ENCODE data around the gene LMBRD1. TPM values are rescaled to one million over a fixed set of nuclear protein-coding genes. Genes with fewer than 3 reads are reported as not detected.

LMBRD1 gene
- total RNA-seq = 10 to 100 TPM; 35.5 to 89.8 (median 70.7) TPM

DNA sequence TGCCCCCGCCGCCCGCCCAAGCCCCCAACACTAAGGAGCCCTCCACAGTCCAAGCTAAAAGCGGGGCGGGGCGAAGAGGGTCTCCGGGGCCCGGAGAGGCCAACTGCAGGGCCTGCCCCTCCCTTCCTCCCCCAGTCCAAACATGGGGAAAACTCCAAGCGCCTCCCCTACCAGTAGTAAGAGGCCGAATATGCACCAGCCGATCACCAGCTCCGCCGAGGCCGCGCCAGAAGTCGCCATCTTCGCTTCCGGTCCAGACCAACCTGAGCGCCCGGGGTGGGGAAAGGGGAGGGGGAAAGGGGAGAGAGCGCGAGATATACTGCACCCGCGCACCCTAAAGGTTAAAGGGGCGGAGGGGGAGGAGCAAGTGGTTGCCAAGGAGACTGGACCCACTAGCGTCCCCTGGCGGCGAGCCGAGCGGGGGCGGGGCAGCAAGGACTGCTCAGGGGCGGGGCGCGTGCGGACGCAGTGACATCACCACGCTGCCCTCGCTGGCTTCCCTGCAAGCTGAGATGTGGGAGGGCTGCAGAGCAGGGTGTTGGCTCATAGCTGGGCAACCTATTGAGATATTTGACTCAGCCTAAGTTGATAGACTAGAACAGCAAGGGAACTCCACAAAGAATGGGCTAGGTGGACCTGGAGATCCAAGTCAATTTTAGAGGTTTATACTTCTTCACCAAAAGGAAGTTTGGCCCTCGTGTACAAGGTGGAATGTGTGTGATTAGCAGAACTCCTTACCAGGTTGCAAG, at the start of gene LMBRD1:
TSS of gene LMBRD1 (minus strand) at position 369 of the 749 bp plus-strand sequence. CDS start at position 240, 129 bp downstream.
- peak; percentile 99 for DNase-seq
- TF ChIP-seq CTCF (IDR thresholded peaks at IDR 0.05) (peak; percentile 81 to 98 (median 92)), POLR2A (IDR thresholded peaks at IDR 0.05) (no peak), EP300 (IDR thresholded peaks at IDR 0.05; ENCODE audit: low read depth) (no peak), POLR2AphosphoS5 (IDR thresholded peaks at IDR 0.05) (peak in 2 of 3 donors; percentile 65 to 76)
- H3K9me3 ChIP-seq = no peaks in the 10 kb centered on the region
- peak within 1 kb of the TSS; percentile 93 to 99 (median 96) for H3K27ac ChIP-seq
- H3K36me3 ChIP-seq = no peaks in the 10 kb centered on the region
- intact Hi-C loops (cut with DNase I; ENCODE audit: low total_unique reads) = loop anchor here (10.0 kb wide), 1 partner anchor 1318 kb away; no protein-coding TSS in a partner anchor
- H3K4me1 ChIP-seq = peaks cover 0 to 33% (median 17%) of the 10 kb centered on the region in 4 donors
- peak within 1 kb of the TSS; percentile 70 to 97 (median 88) for H3K4me3 ChIP-seq
- in situ Hi-C loops (cut with MboI; ENCODE audit: low pct_ligation_motif_present in 1 of 4, low pct_unique_long_range_greater_than_20kb in 1 of 4, low sequenced_read_pairs in 3 of 4) = no loop called here
- no peaks in the 10 kb centered on the region for H3K27me3 ChIP-seq
- WGBS, 2 donors (ENCODE audit: low coverage in 1 of 2) = 2% methylated on average over 35 of the region's 39 CpGs; no CpG with 5 or more reads in 1 of the 2 donors

GRCh38 chr6:69846312-69846711, 49.5 kb upstream of the LMBRD1 start:
- DNase-seq = no peak
- WGBS, 2 donors (ENCODE audit: low coverage in 1 of 2) = 85 to 100% methylated on average over 2 of the region's 2 CpGs
- in situ Hi-C loops (cut with MboI; ENCODE audit: low pct_ligation_motif_present in 1 of 4, low pct_unique_long_range_greater_than_20kb in 1 of 4, low sequenced_read_pairs in 3 of 4) = loop anchor here in 1 of 4 donors (25.0 kb wide), 1 partner anchor 266 kb away; no protein-coding TSS in a partner anchor

GRCh38 chr6:69843189-69843588, 46.4 kb upstream of the LMBRD1 start:
- no peaks in the 10 kb centered on the region for H3K9me3 ChIP-seq
- DNase-seq = no peak

More at GRCh38 chr6:69846312-69846711, 49.5 kb upstream of the LMBRD1 start:
- TF ChIP-seq CTCF (IDR thresholded peaks at IDR 0.05) = no peak
- TF ChIP-seq EP300 (IDR thresholded peaks at IDR 0.05; ENCODE audit: low read depth) = no peak
- TF ChIP-seq POLR2A (IDR thresholded peaks at IDR 0.05) = no peak
- no peak for TF ChIP-seq POLR2AphosphoS5 (IDR thresholded peaks at IDR 0.05)
- Histone ChIP-seq H3K36me3 (no peaks in the 10 kb centered on the region), H3K4me3 (no peak overlapping the region), H3K27me3 (peaks cover 14% of the 10 kb centered on the region), H3K27ac (no peak overlapping the region), H3K9me3 (no peaks in the 10 kb centered on the region), H3K4me1 (peaks cover 0 to 4% (median 0%) of the 10 kb centered on the region in 4 donors)
- intact Hi-C loops (cut with DNase I; ENCODE audit: low total_unique reads) = no loop called here

More at GRCh38 chr6:69843189-69843588, 46.4 kb upstream of the LMBRD1 start:
- H3K27ac ChIP-seq = no peak overlapping the region
- TF ChIP-seq POLR2AphosphoS5 (IDR thresholded peaks at IDR 0.05) (no peak), EP300 (IDR thresholded peaks at IDR 0.05; ENCODE audit: low read depth) (no peak), CTCF (IDR thresholded peaks at IDR 0.05) (no peak), POLR2A (IDR thresholded peaks at IDR 0.05) (no peak)
- no peak overlapping the region for H3K4me3 ChIP-seq
- no peaks in the 10 kb centered on the region for H3K4me1 ChIP-seq
- no peaks in the 10 kb centered on the region for H3K36me3 ChIP-seq
- in situ Hi-C loops (cut with MboI; ENCODE audit: low pct_ligation_motif_present in 1 of 4, low pct_unique_long_range_greater_than_20kb in 1 of 4, low sequenced_read_pairs in 3 of 4) = loop anchor here in 1 of 4 donors (25.0 kb wide), 1 partner anchor 269 kb away; no protein-coding TSS in a partner anchor
- intact Hi-C loops (cut with DNase I; ENCODE audit: low total_unique reads) = no loop called here
- peaks cover 19% of the 10 kb centered on the region for H3K27me3 ChIP-seq
- WGBS, 2 donors (ENCODE audit: low coverage in 1 of 2) = 90% methylated on average over 1 of the region's 1 CpG

Measured in transverse colon (tissue), 4 donors.